Measurements from ENCODE around the gene ARSG.
"Not testable (repeated sequence)": the region's sequence is repeated elsewhere in the genome, so short reads cannot be mapped to it uniquely, and the experiment has no call there.

DNA sequence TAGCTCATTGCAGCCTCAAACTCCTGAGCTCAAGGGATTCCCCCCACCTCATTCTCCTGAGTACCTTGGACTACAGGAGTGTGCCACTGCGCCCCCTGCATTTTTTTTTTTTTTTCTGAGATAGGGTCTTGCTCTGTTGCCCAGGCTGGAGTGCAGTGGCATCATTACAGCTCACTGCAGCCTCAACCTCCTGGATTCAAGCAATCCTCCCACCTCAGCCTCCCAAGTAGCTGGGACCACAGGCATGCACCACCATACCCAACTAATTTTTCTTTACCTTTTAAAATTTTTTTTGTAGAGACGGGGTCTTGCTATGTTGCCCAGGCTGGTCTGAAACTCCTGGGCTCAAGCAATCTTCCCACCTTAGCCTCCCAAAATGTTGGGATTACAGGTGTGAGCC is 84.9 kb downstream of the ARSG start:
- TF ChIP-seq, protein P1, sequence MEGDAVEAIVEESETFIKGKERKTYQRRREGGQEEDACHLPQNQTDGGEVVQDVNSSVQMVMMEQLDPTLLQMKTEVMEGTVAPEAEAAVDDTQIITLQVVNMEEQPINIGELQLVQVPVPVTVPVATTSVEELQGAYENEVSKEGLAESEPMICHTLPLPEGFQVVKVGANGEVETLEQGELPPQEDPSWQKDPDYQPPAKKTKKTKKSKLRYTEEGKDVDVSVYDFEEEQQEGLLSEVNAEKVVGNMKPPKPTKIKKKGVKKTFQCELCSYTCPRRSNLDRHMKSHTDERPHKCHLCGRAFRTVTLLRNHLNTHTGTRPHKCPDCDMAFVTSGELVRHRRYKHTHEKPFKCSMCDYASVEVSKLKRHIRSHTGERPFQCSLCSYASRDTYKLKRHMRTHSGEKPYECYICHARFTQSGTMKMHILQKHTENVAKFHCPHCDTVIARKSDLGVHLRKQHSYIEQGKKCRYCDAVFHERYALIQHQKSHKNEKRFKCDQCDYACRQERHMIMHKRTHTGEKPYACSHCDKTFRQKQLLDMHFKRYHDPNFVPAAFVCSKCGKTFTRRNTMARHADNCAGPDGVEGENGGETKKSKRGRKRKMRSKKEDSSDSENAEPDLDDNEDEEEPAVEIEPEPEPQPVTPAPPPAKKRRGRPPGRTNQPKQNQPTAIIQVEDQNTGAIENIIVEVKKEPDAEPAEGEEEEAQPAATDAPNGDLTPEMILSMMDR (IDR thresholded peaks at IDR 0.05; ENCODE audit: low read depth, low read length, missing input control), result not testable (repeated sequence)
- TF ChIP-seq JUND (IDR thresholded peaks at IDR 0.05); RAD21 (IDR thresholded peaks at IDR 0.05); GABPA (IDR thresholded peaks at IDR 0.05 in 1 of 2, conservative IDR thresholded peaks at IDR 0.05 in 1 of 2); EGR1 (IDR thresholded peaks at IDR 0.05; ENCODE audit: low read depth in 2 of 2): not testable (repeated sequence)
- TF ChIP-seq, protein P2, sequence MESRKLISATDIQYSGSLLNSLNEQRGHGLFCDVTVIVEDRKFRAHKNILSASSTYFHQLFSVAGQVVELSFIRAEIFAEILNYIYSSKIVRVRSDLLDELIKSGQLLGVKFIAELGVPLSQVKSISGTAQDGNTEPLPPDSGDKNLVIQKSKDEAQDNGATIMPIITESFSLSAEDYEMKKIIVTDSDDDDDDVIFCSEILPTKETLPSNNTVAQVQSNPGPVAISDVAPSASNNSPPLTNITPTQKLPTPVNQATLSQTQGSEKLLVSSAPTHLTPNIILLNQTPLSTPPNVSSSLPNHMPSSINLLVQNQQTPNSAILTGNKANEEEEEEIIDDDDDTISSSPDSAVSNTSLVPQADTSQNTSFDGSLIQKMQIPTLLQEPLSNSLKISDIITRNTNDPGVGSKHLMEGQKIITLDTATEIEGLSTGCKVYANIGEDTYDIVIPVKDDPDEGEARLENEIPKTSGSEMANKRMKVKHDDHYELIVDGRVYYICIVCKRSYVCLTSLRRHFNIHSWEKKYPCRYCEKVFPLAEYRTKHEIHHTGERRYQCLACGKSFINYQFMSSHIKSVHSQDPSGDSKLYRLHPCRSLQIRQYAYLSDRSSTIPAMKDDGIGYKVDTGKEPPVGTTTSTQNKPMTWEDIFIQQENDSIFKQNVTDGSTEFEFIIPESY (IDR thresholded peaks at IDR 0.05), result not testable (repeated sequence)
- TF ChIP-seq, protein P3, sequence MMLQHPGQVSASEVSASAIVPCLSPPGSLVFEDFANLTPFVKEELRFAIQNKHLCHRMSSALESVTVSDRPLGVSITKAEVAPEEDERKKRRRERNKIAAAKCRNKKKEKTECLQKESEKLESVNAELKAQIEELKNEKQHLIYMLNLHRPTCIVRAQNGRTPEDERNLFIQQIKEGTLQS (IDR thresholded peaks at IDR 0.05), result not testable (repeated sequence)
- TF ChIP-seq, protein P4, sequence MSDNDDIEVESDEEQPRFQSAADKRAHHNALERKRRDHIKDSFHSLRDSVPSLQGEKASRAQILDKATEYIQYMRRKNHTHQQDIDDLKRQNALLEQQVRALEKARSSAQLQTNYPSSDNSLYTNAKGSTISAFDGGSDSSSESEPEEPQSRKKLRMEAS (IDR thresholded peaks at IDR 0.05), result not testable (repeated sequence)
- TF ChIP-seq, protein P5, sequence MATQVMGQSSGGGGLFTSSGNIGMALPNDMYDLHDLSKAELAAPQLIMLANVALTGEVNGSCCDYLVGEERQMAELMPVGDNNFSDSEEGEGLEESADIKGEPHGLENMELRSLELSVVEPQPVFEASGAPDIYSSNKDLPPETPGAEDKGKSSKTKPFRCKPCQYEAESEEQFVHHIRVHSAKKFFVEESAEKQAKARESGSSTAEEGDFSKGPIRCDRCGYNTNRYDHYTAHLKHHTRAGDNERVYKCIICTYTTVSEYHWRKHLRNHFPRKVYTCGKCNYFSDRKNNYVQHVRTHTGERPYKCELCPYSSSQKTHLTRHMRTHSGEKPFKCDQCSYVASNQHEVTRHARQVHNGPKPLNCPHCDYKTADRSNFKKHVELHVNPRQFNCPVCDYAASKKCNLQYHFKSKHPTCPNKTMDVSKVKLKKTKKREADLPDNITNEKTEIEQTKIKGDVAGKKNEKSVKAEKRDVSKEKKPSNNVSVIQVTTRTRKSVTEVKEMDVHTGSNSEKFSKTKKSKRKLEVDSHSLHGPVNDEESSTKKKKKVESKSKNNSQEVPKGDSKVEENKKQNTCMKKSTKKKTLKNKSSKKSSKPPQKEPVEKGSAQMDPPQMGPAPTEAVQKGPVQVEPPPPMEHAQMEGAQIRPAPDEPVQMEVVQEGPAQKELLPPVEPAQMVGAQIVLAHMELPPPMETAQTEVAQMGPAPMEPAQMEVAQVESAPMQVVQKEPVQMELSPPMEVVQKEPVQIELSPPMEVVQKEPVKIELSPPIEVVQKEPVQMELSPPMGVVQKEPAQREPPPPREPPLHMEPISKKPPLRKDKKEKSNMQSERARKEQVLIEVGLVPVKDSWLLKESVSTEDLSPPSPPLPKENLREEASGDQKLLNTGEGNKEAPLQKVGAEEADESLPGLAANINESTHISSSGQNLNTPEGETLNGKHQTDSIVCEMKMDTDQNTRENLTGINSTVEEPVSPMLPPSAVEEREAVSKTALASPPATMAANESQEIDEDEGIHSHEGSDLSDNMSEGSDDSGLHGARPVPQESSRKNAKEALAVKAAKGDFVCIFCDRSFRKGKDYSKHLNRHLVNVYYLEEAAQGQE (IDR thresholded peaks at IDR 0.05), result not testable (repeated sequence)
